GM23338 (cell line): ENCODE results near the gene QRICH1. TPM values are rescaled to one million over a fixed set of nuclear protein-coding genes. Genes with fewer than 3 reads are reported as not detected.

Source experiments
- ATAC-seq: fragments of 200-7000 bp; cut with Tn5 transposase; 3 replicates; pipeline ENCODE4 v1.9.1; 2020
- DNase-seq: peaks from one replicate; pipeline ENCODE4 v3.0.0-alpha.2; 2015; ENCODE audit warnings: low spot score
- H2AFZ ChIP-seq: fragments of 200-600 bp; sonication (generic); 2 replicates; pipeline ENCODE4 v1.8.0; 2016; ENCODE audit warnings: antibody characterized with exemption, mild to moderate bottlenecking, moderate library complexity
- H3F3A ChIP-seq: fragments of 200-600 bp; sonication (generic); replicated peaks from 2 replicates; pipeline ENCODE4 v1.8.0; 2017; ENCODE audit warnings: antibody characterized with exemption, mixed run types, low read depth
- H3K27ac ChIP-seq: fragments of 200-600 bp; sonication (generic); 2 replicates; pipeline ENCODE4 v1.6.1; 2016; ENCODE audit warnings: low read depth
- H3K27me3 ChIP-seq: fragments of 200-600 bp; sonication (generic); 2 replicates; pipeline ENCODE4 v1.8.0; 2016; ENCODE audit warnings: mild to moderate bottlenecking, mixed run types, moderate library complexity; ENCODE audit not compliant: insufficient read depth
- H3K36me3 ChIP-seq: fragments of 200-600 bp; sonication (generic); 2 replicates; pipeline ENCODE4 v1.8.0; 2016; ENCODE audit warnings: mild to moderate bottlenecking; ENCODE audit not compliant: insufficient read depth
- H3K4me1 ChIP-seq: fragments of 200-600 bp; sonication (generic); 2 replicates; pipeline ENCODE4 v1.8.0; 2016; ENCODE audit warnings: mild to moderate bottlenecking, moderate library complexity; ENCODE audit not compliant: insufficient read depth
- H3K4me2 ChIP-seq: fragments of 200-600 bp; sonication (generic); 2 replicates; pipeline ENCODE4 v1.7.1; 2017; ENCODE audit warnings: mixed run types
- H3K4me3 ChIP-seq: fragments of 200-600 bp; sonication (generic); 2 replicates; pipeline ENCODE4 v1.6.1; 2016; ENCODE audit warnings: mixed run types
- H3K79me2 ChIP-seq: fragments of 200-600 bp; sonication (generic); replicated peaks from 2 replicates; pipeline ENCODE4 v1.8.0; 2017; ENCODE audit warnings: mild to moderate bottlenecking; ENCODE audit not compliant: insufficient read depth
- H3K9me2 ChIP-seq: fragments of 200-600 bp; sonication (generic); 2 replicates; pipeline ENCODE4 v1.8.0; 2017; ENCODE audit not compliant: insufficient read depth
- H4K20me1 ChIP-seq: fragments of 200-600 bp; sonication (generic); replicated peaks from 2 replicates; pipeline ENCODE4 v1.8.0; 2017; ENCODE audit warnings: mild to moderate bottlenecking; ENCODE audit not compliant: insufficient read depth
- H3K27ac Mint-ChIP-seq: 2 replicates; pipeline ENCODE4 v1.8.0; 2020; ENCODE audit warnings: inconsistent platforms, mild to moderate bottlenecking, moderate library complexity, mixed read lengths
- H3K27me3 Mint-ChIP-seq: 3 replicates; pipeline ENCODE4 v1.8.0; 2022; ENCODE audit warnings: low read depth, mild to moderate bottlenecking, moderate library complexity, mixed read lengths, inconsistent platforms; ENCODE audit not compliant: insufficient read depth, poor library complexity
- H3K36me3 Mint-ChIP-seq: 3 replicates; pipeline ENCODE4 v1.8.0; 2021; ENCODE audit warnings: low read depth, mild to moderate bottlenecking, inconsistent platforms, moderate library complexity, mixed read lengths
- H3K4me1 Mint-ChIP-seq: 3 replicates; pipeline ENCODE4 v1.8.0; 2020; ENCODE audit warnings: mild to moderate bottlenecking, inconsistent platforms, mixed read lengths
- H3K4me3 Mint-ChIP-seq: 3 replicates; pipeline ENCODE4 v1.8.0; 2021; ENCODE audit warnings: moderate library complexity, mild to moderate bottlenecking, inconsistent platforms, mixed read lengths
- H3K9me3 Mint-ChIP-seq: 3 replicates; pipeline ENCODE4 v1.8.0; 2020; ENCODE audit warnings: moderate library complexity, mild to moderate bottlenecking, inconsistent platforms, mixed read lengths
- CREB1 ChIP-seq: fragments of 250-450 bp; sonication (Bioruptor Pico); IDR thresholded peaks from 2 replicates; pipeline ENCODE4 v1.5.0; 2020; ENCODE audit warnings: low read depth, mild to moderate bottlenecking, moderate library complexity
- ETS1 ChIP-seq: IDR thresholded peaks from 2 replicates; pipeline ENCODE4 v1.6.1; 2016; ENCODE audit warnings: antibody characterized with exemption
- EZH2 ChIP-seq: fragments of 200-600 bp; sonication (generic); IDR thresholded peaks from one replicate; pipeline ENCODE4 v1.8.0; 2017; ENCODE audit warnings: antibody characterized with exemption, mild to moderate bottlenecking, low read depth; ENCODE audit not compliant: unreplicated experiment
- EZH2phosphoT487 ChIP-seq: fragments of 200-600 bp; sonication (generic); IDR thresholded peaks from one replicate; pipeline ENCODE4 v1.8.1; 2018; ENCODE audit warnings: antibody characterized with exemption; ENCODE audit not compliant: unreplicated experiment
- JUNB ChIP-seq: IDR thresholded peaks from one replicate; pipeline ENCODE4 v1.6.1; 2016; ENCODE audit warnings: antibody characterized with exemption; ENCODE audit not compliant: unreplicated experiment
- NANOG ChIP-seq: IDR thresholded peaks from 2 replicates; pipeline ENCODE4 v1.6.1; 2016; ENCODE audit warnings: antibody characterized with exemption, borderline replicate concordance
- POLR2AphosphoS5 ChIP-seq: IDR thresholded peaks from 2 replicates; pipeline ENCODE4 v1.6.1; 2016; ENCODE audit warnings: antibody characterized with exemption, low read depth
- REST ChIP-seq: IDR thresholded peaks from one replicate; pipeline ENCODE4 v1.6.1; 2018; ENCODE audit warnings: antibody characterized with exemption; ENCODE audit not compliant: unreplicated experiment
- STAT1 ChIP-seq: IDR thresholded peaks from one replicate; pipeline ENCODE4 v1.6.1; 2016; ENCODE audit warnings: antibody characterized with exemption; ENCODE audit not compliant: unreplicated experiment
- ZNF114 ChIP-seq: fragments of 250-450 bp; sonication (Bioruptor Pico); IDR thresholded peaks from 2 replicates; pipeline ENCODE4 v1.5.0; 2020; ENCODE audit warnings: mild to moderate bottlenecking, moderate library complexity
- ZNF331 ChIP-seq: fragments of 250-450 bp; sonication (Bioruptor Pico); IDR thresholded peaks from 2 replicates; pipeline ENCODE4 v1.5.0; 2020; ENCODE audit warnings: low read depth, mild to moderate bottlenecking, moderate library complexity
- ZNF462 ChIP-seq: fragments of 250-450 bp; sonication (Bioruptor Pico); IDR thresholded peaks from 2 replicates; pipeline ENCODE4 v1.5.0; 2020; ENCODE audit warnings: mild to moderate bottlenecking, moderate library complexity
- polyA plus RNA-seq: library from polyadenylated mRNA; unstranded; fragments of >200 nt; fragmentation: Nextera tagmentation; extraction: Ambion mirVana; gene quantifications from 2 replicates; pipeline ENCODE4 v1.2.1, GENCODE V29; 2016
- total RNA-seq: library from RNA; depleted of rRNA; stranded (reverse); fragments of >200 nt; shearing (Covaris generic); gene quantifications from 2 replicates; pipeline ENCODE4 v1.2.3, GENCODE V29; 2014

QRICH1 gene
- total and polyA plus RNA-seq, 2 experiments from 2014 or later: 66.9 to 149 TPM

- TF ChIP-seq ETS1: no peak
- TF ChIP-seq POLR2AphosphoS5: no peak
- TF ChIP-seq STAT1: no peak
- TF ChIP-seq ZNF331 (CRISPR knock-in tag): no peak
- no peak for TF ChIP-seq JUNB
- no peak for TF ChIP-seq CREB1 (CRISPR knock-in tag)
- TF ChIP-seq REST: no peak
Measured at GRCh38 chr3:48982016-48982415, 111.9 kb downstream of the QRICH1 start (continued).

- Histone ChIP-seq H3K4me2 (no peak overlapping the region), H4K20me1 (peaks cover 22% of the 10 kb centered on the region; the same call in 1 of the 2 replicates), H2AFZ (no peak overlapping the region), H3K27ac (no peak overlapping the region), H3K27me3 (no peaks in the 10 kb centered on the region), H3K9me2 (no peaks in the 10 kb centered on the region), H3K79me2 (no peaks in the 10 kb centered on the region; the same call in 1 of the 2 replicates), H3F3A (0 out of 2 replicates have a peak, but pooled peaks cover 14% of the 10 kb centered on the region), H3K36me3 (peaks cover 41% of the 10 kb centered on the region), H3K4me3 (no peak overlapping the region), H3K4me1 (no peaks in the 10 kb centered on the region)
- peaks cover 74% of the 10 kb centered on the region for H3K36me3 Mint-ChIP-seq
- no peak overlapping the region for H3K4me3 Mint-ChIP-seq
- no peaks in the 10 kb centered on the region for H3K9me3 Mint-ChIP-seq
- DNase-seq (no peak), ATAC-seq (no peak)
- H3K4me1 Mint-ChIP-seq: no peaks in the 10 kb centered on the region; the same call in 2 of the 3 replicates
- no peak overlapping the region for H3K27ac Mint-ChIP-seq
- H3K27me3 Mint-ChIP-seq: peaks cover 13% of the 10 kb centered on the region
- no peak for TF ChIP-seq CREB1 (CRISPR knock-in tag)
- TF ChIP-seq EZH2phosphoT487: no peak
- TF ChIP-seq ZNF331 (CRISPR knock-in tag): no peak
- TF ChIP-seq ETS1: no peak
- no peak for TF ChIP-seq ZNF114 (CRISPR knock-in tag)
- no peak for TF ChIP-seq POLR2AphosphoS5
- TF ChIP-seq ZNF462 (CRISPR knock-in tag): no peak
- TF ChIP-seq EZH2: no peak
- no peak for TF ChIP-seq NANOG
Measured at GRCh38 chr3:48980295-48980694, 113.6 kb downstream of the QRICH1 start.
